Progenitor cell of endocrine pancreas (in vitro differentiated cells): ENCODE results near the gene KL. TPM values are rescaled to one million over a fixed set of nuclear protein-coding genes. Genes with fewer than 3 reads are reported as not detected.

Experiments used
- DNase-seq: peaks from one replicate; pipeline ENCODE4 v3.0.0; 2021; ENCODE audit warnings: low spot score; ENCODE audit not compliant: unreplicated experiment
- H3K27ac Mint-ChIP-seq: 2 replicates; pipeline ENCODE4 v1.8.0; 2021; ENCODE audit warnings: mild to moderate bottlenecking, moderate library complexity, mixed read lengths
- H3K27me3 Mint-ChIP-seq: 2 replicates; pipeline ENCODE4 v1.8.0; 2021; ENCODE audit warnings: mixed read lengths
- H3K36me3 Mint-ChIP-seq: 2 replicates; pipeline ENCODE4 v1.8.0; 2022; ENCODE audit warnings: mixed read lengths; ENCODE audit not compliant: insufficient read depth
- H3K4me1 Mint-ChIP-seq: 2 replicates; pipeline ENCODE4 v1.8.0; 2021; ENCODE audit warnings: low read depth, mixed read lengths
- H3K4me3 Mint-ChIP-seq: 2 replicates; pipeline ENCODE4 v1.8.0; 2021; ENCODE audit warnings: low read depth, mild to moderate bottlenecking, moderate library complexity, mixed read lengths
- H3K9me3 Mint-ChIP-seq: 2 replicates; pipeline ENCODE4 v1.8.0; 2021; ENCODE audit warnings: low read depth, mixed read lengths
- CTCF ChIP-seq: fragments of 200-600 bp; sonication (generic); IDR thresholded peaks from one replicate; pipeline ENCODE4 v1.5.0; 2021; ENCODE audit warnings: antibody characterized with exemption, mild to moderate bottlenecking; ENCODE audit not compliant: unreplicated experiment
- total RNA-seq: library from RNA; stranded (reverse); gene quantifications from 2 replicates; pipeline ENCODE4 v1.2.1, GENCODE V29; 2021

Gene KL
- total RNA-seq, 1 donor from 2014 or later = 1.1 TPM

DNA sequence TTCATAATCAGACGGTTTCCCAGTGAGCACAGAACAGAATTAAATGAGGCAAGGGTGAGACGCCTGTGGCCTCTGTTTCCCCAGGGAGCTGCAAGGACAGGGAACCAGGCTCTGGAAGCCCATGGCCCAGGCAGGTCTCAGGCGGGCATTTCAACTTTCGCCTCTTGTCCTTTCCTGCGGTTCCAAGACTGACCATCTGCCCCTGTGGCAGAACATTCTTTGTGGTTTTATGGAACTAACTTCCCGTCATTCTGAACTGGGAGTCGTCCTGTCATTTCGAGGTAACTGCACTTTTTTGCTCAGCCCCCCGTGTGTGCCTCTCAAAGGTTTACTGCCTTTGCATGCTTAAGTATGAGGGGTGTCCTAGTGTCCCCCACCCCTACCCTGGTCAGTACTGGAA, 70.9 kb downstream of the KL start:
- TF ChIP-seq CTCF = no peak
- DNase-seq = no peak
- no peaks in the 10 kb centered on the region for H3K9me3 Mint-ChIP-seq
- H3K36me3 Mint-ChIP-seq = no peaks in the 10 kb centered on the region
- H3K4me1 Mint-ChIP-seq = peaks cover 5% of the 10 kb centered on the region
- no peak overlapping the region for H3K27ac Mint-ChIP-seq
- no peak overlapping the region for H3K4me3 Mint-ChIP-seq
- H3K27me3 Mint-ChIP-seq = peaks cover 2% of the 10 kb centered on the region

DNA sequence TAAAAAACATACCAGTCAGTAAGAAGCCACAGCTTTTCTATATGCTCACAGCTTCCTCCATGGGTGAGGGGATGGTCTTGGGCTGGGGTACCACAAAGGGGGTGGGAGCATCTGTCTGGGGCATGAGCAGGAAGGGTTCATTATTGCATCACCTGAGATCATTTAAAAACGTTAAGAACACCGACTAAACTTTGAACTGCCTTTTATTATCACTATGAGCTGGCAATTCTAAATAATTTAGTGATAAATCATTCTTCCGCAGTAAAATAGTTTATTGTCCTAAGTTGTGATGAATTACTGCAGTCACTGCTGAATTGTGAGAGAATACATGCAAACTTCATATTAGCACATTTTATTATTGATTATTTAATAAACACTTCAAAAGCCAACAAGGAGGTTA, 71.6 kb downstream of the KL start:
- no peak for TF ChIP-seq CTCF
- no peak overlapping the region for H3K27ac Mint-ChIP-seq
- peaks cover 5% of the 10 kb centered on the region for H3K4me1 Mint-ChIP-seq
- DNase-seq = no peak
- peaks cover 2% of the 10 kb centered on the region for H3K27me3 Mint-ChIP-seq
- no peaks in the 10 kb centered on the region for H3K36me3 Mint-ChIP-seq
- H3K4me3 Mint-ChIP-seq = no peak overlapping the region
- H3K9me3 Mint-ChIP-seq = no peaks in the 10 kb centered on the region

GRCh38 chr13:33089311-33089710, 73.1 kb downstream of the KL start:
- no peak for TF ChIP-seq CTCF
- Mint-ChIP-seq H3K27ac (no peak overlapping the region), H3K27me3 (peaks cover 2% of the 10 kb centered on the region), H3K4me1 (peaks cover 5% of the 10 kb centered on the region), H3K4me3 (no peak overlapping the region), H3K36me3 (no peaks in the 10 kb centered on the region), H3K9me3 (no peaks in the 10 kb centered on the region)
- no peak for DNase-seq

GRCh38 chr13:33090755-33091414, 74.7 kb downstream of the KL start:
- Mint-ChIP-seq H3K27ac (no peak overlapping the region), H3K9me3 (no peaks in the 10 kb centered on the region), H3K27me3 (peaks cover 2% of the 10 kb centered on the region), H3K36me3 (no peaks in the 10 kb centered on the region), H3K4me1 (peaks cover 5% of the 10 kb centered on the region), H3K4me3 (no peak overlapping the region)
- TF ChIP-seq CTCF = no peak
- DNase-seq = no peak

- no peak for TF ChIP-seq CTCF
Observed at GRCh38 chr13:33091415-33091774, 75.2 kb downstream of the KL start.

More at GRCh38 chr13:33091415-33091774, 75.2 kb downstream of the KL start:
- Mint-ChIP-seq H3K27ac (no peak overlapping the region), H3K9me3 (no peaks in the 10 kb centered on the region), H3K4me1 (peaks cover 5% of the 10 kb centered on the region), H3K4me3 (no peak overlapping the region), H3K27me3 (peaks cover 2% of the 10 kb centered on the region), H3K36me3 (no peaks in the 10 kb centered on the region)
- DNase-seq = no peak
